ENCODE measurements around the gene SMURF1.

SMURF1 gene

DNA sequence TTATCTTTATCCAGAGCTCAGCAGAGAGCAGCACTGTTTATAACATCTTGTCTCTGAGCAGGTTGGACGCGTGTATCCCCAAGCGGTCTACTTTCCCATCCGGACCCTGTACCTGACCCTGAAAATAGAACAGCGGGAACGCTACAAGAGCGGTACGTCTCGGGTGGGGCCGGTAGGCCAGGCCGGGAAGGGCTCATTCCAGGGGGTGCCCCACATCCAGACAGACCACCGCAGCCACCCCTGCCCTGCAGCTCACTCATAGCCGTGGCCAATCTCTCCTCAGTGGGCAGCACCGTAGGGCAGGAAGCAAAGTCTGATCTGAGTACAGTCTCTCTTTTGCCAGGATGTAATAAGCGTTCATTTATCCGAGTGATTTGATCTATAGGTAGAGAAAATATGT, 151.8 kb downstream of the SMURF1 start:
- no peak for TF ChIP-seq GATA2 (IDR thresholded peaks at IDR 0.05; ENCODE audit: low read depth, low read length)
- no peak for TF ChIP-seq GATA3 (IDR thresholded peaks at IDR 0.05; ENCODE audit: low read depth, low read length)

DNA sequence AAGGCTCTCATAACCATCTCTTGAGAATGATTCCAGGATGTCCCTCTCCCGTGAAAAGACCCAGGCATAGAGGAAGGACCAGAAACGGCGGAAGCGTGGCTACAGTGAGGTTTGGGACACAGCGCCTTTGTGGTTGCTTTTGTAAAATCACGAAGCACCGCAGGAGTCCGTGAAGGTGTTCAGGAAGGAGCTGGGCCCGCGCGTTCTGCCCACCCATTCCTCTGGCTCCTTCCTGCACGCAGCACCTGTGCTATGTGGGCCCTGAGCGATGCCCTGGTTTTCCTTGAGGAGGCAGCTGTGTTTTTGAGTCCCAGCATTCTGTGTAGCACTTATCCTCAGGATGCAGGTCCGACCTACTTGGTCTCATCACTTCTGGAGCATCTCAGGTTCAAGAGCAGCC, 152.8 kb downstream of the SMURF1 start:
- TF ChIP-seq GATA2 (IDR thresholded peaks at IDR 0.05; ENCODE audit: low read depth, low read length): no peak
- no peak for TF ChIP-seq GATA3 (IDR thresholded peaks at IDR 0.05; ENCODE audit: low read depth, low read length)

DNA sequence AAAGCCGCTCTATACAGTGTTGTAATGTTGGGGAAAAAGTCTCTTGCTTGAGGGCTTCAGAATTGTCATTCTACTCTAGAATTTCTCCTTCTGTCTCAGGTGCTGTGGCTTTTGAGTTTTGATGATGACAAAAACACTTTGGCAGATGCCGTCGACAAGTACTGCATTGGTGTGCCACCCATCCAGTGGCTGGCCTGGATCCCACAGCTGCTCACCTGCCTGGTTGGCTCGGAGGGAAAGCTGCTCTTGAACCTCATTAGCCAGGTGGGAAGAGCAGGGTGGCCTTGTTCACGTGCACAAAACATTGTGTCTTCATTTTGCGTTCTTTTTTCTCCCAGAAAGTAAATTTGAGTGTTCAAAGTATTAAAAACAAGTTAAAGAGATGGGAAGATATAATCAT, 153.6 kb downstream of the SMURF1 start:
- TF ChIP-seq GATA2 (IDR thresholded peaks at IDR 0.05; ENCODE audit: low read depth, low read length): no peak
- no peak for TF ChIP-seq GATA3 (IDR thresholded peaks at IDR 0.05; ENCODE audit: low read depth, low read length)

DNA sequence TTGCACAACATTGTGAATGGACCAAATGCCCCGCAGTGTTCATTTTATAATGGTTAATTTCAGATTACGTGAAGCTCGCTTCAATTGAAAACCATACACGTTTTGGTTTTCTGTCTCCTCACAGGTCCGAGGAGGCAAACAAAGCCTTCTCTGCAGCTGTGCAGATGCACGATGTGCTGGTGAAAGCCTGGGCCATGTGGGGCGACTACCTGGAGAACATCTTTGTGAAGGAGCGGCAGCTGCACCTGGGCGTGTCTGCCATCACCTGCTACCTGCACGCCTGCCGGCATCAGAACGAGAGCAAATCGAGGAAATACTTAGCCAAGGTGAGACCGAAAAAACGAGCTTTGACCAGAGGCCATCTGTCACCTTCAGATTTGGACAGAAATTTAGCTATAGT, 155.3 kb downstream of the SMURF1 start:
- no peak for TF ChIP-seq GATA2 (IDR thresholded peaks at IDR 0.05; ENCODE audit: low read depth, low read length)
- TF ChIP-seq GATA3 (IDR thresholded peaks at IDR 0.05; ENCODE audit: low read depth, low read length): no peak

DNA sequence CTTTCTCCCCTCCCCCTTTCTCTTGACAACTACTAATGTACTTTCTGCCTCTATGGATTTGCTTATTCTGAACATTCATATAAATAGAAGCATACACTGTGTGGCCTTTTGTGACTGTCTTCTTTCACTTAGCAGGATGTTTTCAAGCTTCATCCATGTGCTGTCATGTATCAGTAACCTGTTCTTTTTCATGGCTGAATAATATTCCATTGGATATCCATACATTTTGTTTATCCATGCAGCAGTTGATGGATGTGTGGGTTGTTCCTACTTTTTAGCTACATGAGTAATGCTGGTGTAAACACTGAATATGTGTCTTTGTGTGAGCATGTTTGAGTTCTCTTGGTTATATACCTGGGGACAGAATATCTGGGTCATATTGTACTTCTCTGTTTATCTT, 158.0 kb downstream of the SMURF1 start:
- no peak for TF ChIP-seq GATA2 (IDR thresholded peaks at IDR 0.05; ENCODE audit: low read depth, low read length)
- no peak for TF ChIP-seq GATA3 (IDR thresholded peaks at IDR 0.05; ENCODE audit: low read depth, low read length)

DNA sequence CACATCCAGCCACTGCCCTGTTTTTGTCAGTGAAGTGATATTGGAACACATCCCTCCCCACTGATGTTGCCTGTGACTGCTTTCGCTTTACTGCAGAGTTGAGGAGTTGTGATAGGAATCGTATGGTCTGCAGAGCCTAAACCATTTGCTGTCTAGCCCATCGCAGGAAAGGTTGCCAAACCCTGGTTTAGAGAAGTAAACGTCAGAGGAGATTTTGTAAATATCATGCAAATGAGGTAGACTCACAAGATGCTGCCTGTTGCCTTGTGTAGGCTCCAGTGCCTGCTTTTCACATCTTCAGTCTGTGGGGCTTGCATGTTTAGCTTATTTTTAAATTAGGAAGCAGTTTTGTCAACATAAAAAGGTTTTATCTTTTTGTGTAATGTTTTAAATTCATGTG, 158.5 kb downstream of the SMURF1 start:
- TF ChIP-seq GATA3 (IDR thresholded peaks at IDR 0.05; ENCODE audit: low read depth, low read length) (no peak), GATA2 (IDR thresholded peaks at IDR 0.05; ENCODE audit: low read depth, low read length) (no peak)

DNA sequence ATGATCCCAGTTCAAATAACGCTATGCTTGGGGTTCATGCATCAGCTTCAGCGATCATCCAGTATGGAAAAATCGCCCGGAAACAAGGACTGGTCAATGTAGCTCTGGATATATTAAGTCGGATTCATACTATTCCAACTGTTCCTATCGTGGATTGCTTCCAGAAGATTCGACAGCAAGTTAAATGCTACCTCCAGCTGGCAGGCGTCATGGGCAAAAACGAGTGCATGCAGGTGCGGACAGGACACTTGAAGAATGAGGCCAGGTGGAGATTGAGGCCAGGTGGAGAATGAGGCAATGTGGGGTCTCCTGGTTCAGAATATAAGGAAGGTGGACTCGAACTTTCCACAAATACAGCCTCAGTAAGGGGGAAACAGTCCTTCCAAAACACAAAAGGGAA, 159.8 kb downstream of the SMURF1 start:
- TF ChIP-seq GATA2 (IDR thresholded peaks at IDR 0.05; ENCODE audit: low read depth, low read length): no peak
- no peak for TF ChIP-seq GATA3 (IDR thresholded peaks at IDR 0.05; ENCODE audit: low read depth, low read length)

DNA sequence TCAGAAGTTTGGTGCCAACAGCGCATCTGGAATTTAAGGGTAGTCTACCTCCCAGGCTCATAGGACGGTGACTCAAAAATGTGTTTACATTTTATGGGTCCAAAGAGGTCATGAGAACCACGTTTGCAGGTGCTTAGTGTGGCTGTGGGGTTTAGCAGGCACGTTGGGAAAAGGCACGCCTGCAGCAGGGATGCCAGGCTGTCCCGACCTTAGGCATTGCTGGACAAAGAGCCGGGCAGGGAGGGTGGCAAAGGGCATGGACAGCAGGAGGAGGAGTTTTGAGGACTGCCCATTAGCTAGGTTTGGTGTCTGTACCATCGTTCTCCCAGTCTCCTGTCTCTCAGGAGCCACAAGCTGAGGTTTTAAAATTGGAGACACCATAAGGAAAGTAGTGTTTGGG, 161.2 kb downstream of the SMURF1 start:
- TF ChIP-seq GATA2 (IDR thresholded peaks at IDR 0.05; ENCODE audit: low read depth, low read length) (no peak), GATA3 (IDR thresholded peaks at IDR 0.05; ENCODE audit: low read depth, low read length) (no peak)

DNA sequence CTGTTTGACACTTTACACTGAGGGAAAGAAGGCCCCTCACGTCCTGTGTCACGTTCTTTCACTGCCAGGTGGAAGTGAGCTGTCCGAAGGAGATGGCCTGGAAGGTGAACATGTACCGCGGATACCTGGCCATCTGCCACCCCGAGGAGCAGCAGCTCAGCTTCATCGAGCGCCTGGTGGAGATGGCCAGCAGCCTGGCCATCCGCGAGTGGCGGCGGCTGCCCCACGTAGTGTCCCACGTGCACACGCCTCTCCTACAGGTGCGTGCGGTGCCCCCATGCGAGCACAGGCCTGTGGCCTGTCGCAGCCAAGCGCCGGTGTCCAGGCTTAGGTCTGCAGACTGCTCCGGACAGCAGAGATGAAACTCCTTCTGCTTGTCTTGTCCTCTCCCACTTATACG, 162.2 kb downstream of the SMURF1 start:
- TF ChIP-seq GATA2 (IDR thresholded peaks at IDR 0.05; ENCODE audit: low read depth, low read length): no peak
- TF ChIP-seq GATA3 (IDR thresholded peaks at IDR 0.05; ENCODE audit: low read depth, low read length): no peak

DNA sequence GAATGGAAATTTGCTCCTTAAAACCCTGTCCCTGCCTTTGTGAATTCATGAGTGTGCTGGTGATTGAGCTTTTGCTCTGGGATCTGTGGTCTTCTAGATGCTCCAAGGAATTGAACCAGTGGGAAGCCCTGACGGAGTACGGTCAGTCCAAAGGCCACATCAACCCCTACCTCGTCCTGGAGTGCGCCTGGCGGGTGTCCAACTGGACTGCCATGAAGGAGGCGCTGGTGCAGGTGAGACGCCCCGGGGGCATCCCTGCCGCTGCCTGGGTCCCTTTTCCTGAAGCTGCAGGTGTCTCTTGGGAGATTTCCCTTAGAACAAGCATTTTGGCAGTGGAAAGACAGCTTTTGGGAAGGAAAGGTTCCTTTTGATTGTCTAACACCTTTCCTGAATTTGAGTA, 165.2 kb downstream of the SMURF1 start:
- no peak for TF ChIP-seq GATA2 (IDR thresholded peaks at IDR 0.05; ENCODE audit: low read depth, low read length)
- no peak for TF ChIP-seq GATA3 (IDR thresholded peaks at IDR 0.05; ENCODE audit: low read depth, low read length)
